PC-3 (cell line): ENCODE measurements around the gene PDGFD. TPM values are rescaled to one million over a fixed set of nuclear protein-coding genes. Genes with fewer than 3 reads are reported as not detected.
A peak's percentile ranks its signal among the peaks of the same experiment; 100 is the strongest.

Experiments
- ATAC-seq: fragments of 200-7000 bp; cut with Tn5 transposase; 2 replicates; pipeline ENCODE4 v1.9.1; 2020; ENCODE audit warnings: mild to moderate bottlenecking, moderate library complexity
- BruUV-seq: library from RNA; stranded (reverse); fragments of 400-500 nt; replicated peaks from 2 replicates; lab custom pipeline; 2021; lab: Mats Ljungman, UMichigan
- CTCF ChIA-PET: fragments of 300-600 bp; sonication (Branson Sonifier 250); formaldehyde crosslinking; loops from one replicate; lab custom pipeline; 2022; ENCODE audit warnings: antibody characterized with exemption; lab: Charles Lee
- POLR2A ChIA-PET: fragments of 300-600 bp; sonication (Branson Sonifier 250); formaldehyde crosslinking; loops from one replicate; lab custom pipeline; 2022; ENCODE audit warnings: antibody characterized with exemption; ENCODE audit not compliant: unreplicated experiment; lab: Charles Lee
- DNase-seq: peaks from one replicate; pipeline ENCODE4 v3.0.0-alpha.2; 2015
- H2AFZ ChIP-seq: fragments of 300-600 bp; sonication (generic); 2 replicates; pipeline ENCODE4 v1.6.0; 2016; ENCODE audit warnings: antibody characterized with exemption, low read length
- H3F3A ChIP-seq: fragments of 300-600 bp; sonication (generic); one replicate; pipeline ENCODE4 v1.6.0; 2017; ENCODE audit warnings: antibody characterized with exemption, low read length, control low read depth, mild to moderate bottlenecking; ENCODE audit not compliant: unreplicated experiment
- H3K27ac ChIP-seq: fragments of 300-600 bp; sonication (generic); 2 replicates; pipeline ENCODE4 v1.5.1; 2016; ENCODE audit warnings: mild to moderate bottlenecking, low read length
- H3K27me3 ChIP-seq: fragments of 300-600 bp; sonication (generic); 2 replicates; pipeline ENCODE4 v1.6.1; 2016; ENCODE audit warnings: low read length, mixed read lengths
- H3K36me3 ChIP-seq: fragments of 300-600 bp; sonication (generic); 2 replicates; pipeline ENCODE4 v1.6.1; 2016; ENCODE audit warnings: low read depth, mixed run types, low read length, mixed read lengths
- H3K4me1 ChIP-seq: fragments of 300-600 bp; sonication (generic); 2 replicates; pipeline ENCODE4 v1.5.1; 2016; ENCODE audit warnings: low read length; ENCODE audit not compliant: insufficient read depth
- H3K4me2 ChIP-seq: fragments of 300-600 bp; sonication (generic); 2 replicates; pipeline ENCODE4 v1.6.0; 2016; ENCODE audit warnings: low read length
- H3K4me3 ChIP-seq: fragments of 300-600 bp; sonication (generic); 2 replicates; pipeline ENCODE4 v1.5.1; 2016; ENCODE audit warnings: mild to moderate bottlenecking, low read length, mixed read lengths
- H3K79me2 ChIP-seq: fragments of 300-600 bp; sonication (generic); 2 replicates; pipeline ENCODE4 v1.6.1; 2017; ENCODE audit warnings: low read length, mixed read lengths
- H3K9ac ChIP-seq: fragments of 300-600 bp; sonication (generic); 2 replicates; pipeline ENCODE4 v1.6.0; 2016; ENCODE audit warnings: mild to moderate bottlenecking, low read length
- H3K9me2 ChIP-seq: fragments of 300-600 bp; sonication (generic); replicated peaks from 2 replicates; pipeline ENCODE4 v1.6.1; 2016; ENCODE audit warnings: mixed run types, low read length, mixed read lengths
- H3K9me3 ChIP-seq: fragments of 300-600 bp; sonication (generic); 2 replicates; pipeline ENCODE4 v1.6.1; 2016; ENCODE audit warnings: low read length, mixed read lengths
- H4K20me1 ChIP-seq: fragments of 300-600 bp; sonication (generic); 2 replicates; pipeline ENCODE4 v1.6.1; 2016; ENCODE audit warnings: low read length, mixed read lengths
- EZH2 ChIP-seq: fragments of 300-600 bp; sonication (generic); IDR thresholded peaks from one replicate; pipeline ENCODE4 v1.6.1; 2017; ENCODE audit warnings: antibody characterized with exemption, mild to moderate bottlenecking, low read length; ENCODE audit not compliant: unreplicated experiment
- EZH2phosphoT487 ChIP-seq: fragments of 300-600 bp; sonication (generic); IDR thresholded peaks from 2 replicates; pipeline ENCODE4 v1.6.1; 2018; ENCODE audit warnings: mild to moderate bottlenecking, antibody characterized with exemption, low read length, borderline replicate concordance
- intact Hi-C: fragments of 100-400 bp; cut with micrococcal nuclease; formaldehyde crosslinking; loops from 2 replicates; pipeline ENCODE4 v1.9.0; 2023
- total RNA-seq: library from RNA; depleted of rRNA; stranded (reverse); fragments of >200 nt; gene quantifications from 2 replicates; pipeline ENCODE4 v1.2.3, GENCODE V29; 2014
- TF ChIP-seq, protein P1 (sequence below): fragments of 300-600 bp; sonication (generic); conservative IDR thresholded peaks from 2 replicates; pipeline ENCODE4 v1.5.1; 2017; ENCODE audit warnings: antibody characterized with exemption, low read depth, mild to moderate bottlenecking, low read length

The PDGFD gene
- total RNA-seq, 1 experiment from 2014 or later: 5.0 TPM

DNA sequence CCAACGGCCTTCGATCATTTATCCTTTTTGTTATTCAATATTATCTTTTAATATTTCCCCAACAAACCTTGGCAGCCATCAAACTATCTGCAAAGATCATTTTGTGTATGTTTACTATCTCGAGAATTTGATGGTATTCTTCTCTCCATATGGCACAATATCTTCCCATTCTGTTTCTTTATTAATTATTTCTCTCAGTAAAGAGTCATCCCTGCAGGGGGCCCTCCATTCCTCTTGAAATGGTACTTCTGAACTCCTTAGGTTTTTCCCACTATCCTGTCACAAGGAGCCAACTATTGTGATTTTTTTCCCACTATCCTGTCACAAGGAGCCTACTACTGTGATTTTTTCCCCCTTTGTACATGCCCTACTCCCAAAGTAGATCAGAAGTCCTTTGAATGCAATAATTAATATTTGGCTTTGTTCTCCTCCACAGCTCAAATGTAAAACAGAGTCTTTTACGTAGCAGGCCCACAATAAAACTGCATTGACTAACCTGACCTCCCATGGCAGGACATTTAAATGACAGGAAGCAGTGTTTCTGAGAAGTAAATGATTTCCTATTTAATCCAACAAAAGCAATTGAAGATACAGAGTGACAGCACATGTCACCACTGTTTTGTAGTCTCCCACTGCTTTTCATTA, 43.3 kb downstream of the PDGFD start:
- no peak overlapping the region for H2AFZ ChIP-seq
- intact Hi-C loops: no loop called here
- BruUV-seq: no TSS peak

DNA sequence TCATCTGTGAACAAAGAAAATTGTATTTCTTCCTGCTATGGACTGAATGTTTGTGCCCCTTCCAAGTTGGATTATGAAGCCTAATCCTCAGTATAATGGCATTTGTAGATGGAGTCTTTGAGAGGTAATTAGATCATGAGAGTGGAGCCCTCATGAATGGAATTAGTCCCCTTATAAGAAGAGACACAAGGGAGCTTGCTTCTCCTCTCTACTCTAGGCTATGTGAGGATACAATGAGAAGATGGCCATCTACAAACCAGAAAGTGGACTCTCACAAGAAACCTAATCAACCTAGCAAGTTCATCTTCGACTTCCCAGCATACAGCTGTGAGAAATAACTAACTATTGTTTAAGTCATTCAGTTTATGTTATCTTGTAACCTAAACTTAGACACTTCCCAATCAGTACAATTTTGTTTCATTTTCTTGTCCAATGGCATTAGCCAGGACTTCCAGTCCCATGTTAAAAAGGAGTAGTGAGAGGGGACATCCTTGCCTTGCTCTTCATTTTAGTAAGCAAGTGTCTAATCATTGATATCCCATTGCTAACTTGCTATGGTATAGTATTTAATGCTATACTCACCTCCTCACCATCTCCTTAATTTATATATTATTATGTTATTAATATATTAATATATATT, 45.7 kb downstream of the PDGFD start:
- H3K27me3 ChIP-seq: no peaks in the 10 kb centered on the region
- POLR2A ChIA-PET: no interaction called here
- intact Hi-C loops: no loop called here
- BruUV-seq: no TSS peak
- ATAC-seq (no peak), DNase-seq (no peak)
- TF ChIP-seq EZH2phosphoT487: no peak
- TF ChIP-seq EZH2: no peak
- TF ChIP-seq, protein P1, sequence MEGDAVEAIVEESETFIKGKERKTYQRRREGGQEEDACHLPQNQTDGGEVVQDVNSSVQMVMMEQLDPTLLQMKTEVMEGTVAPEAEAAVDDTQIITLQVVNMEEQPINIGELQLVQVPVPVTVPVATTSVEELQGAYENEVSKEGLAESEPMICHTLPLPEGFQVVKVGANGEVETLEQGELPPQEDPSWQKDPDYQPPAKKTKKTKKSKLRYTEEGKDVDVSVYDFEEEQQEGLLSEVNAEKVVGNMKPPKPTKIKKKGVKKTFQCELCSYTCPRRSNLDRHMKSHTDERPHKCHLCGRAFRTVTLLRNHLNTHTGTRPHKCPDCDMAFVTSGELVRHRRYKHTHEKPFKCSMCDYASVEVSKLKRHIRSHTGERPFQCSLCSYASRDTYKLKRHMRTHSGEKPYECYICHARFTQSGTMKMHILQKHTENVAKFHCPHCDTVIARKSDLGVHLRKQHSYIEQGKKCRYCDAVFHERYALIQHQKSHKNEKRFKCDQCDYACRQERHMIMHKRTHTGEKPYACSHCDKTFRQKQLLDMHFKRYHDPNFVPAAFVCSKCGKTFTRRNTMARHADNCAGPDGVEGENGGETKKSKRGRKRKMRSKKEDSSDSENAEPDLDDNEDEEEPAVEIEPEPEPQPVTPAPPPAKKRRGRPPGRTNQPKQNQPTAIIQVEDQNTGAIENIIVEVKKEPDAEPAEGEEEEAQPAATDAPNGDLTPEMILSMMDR: no peak
- H3K36me3 ChIP-seq: no peaks in the 10 kb centered on the region
- no peak overlapping the region for H3K4me3 ChIP-seq
- no peaks in the 10 kb centered on the region for H4K20me1 ChIP-seq
- no peaks in the 10 kb centered on the region for H3K9me3 ChIP-seq
- H3K4me2 ChIP-seq: no peak overlapping the region
- no peaks in the 10 kb centered on the region for H3F3A ChIP-seq
- no peak overlapping the region for H3K9ac ChIP-seq
- H2AFZ ChIP-seq: no peak overlapping the region
- H3K9me2 ChIP-seq: no peaks in the 10 kb centered on the region
- H3K27ac ChIP-seq: no peak overlapping the region
- CTCF ChIA-PET: no interaction called here
- no peaks in the 10 kb centered on the region for H3K4me1 ChIP-seq
- no peaks in the 10 kb centered on the region for H3K79me2 ChIP-seq

More for the DNA sequence above, 43.3 kb downstream of the PDGFD start:
- Histone ChIP-seq H3K9me2 (no peaks in the 10 kb centered on the region), H3K4me1 (no peaks in the 10 kb centered on the region), H3K27me3 (no peaks in the 10 kb centered on the region), H3K36me3 (no peaks in the 10 kb centered on the region), H3K9ac (no peak overlapping the region), H3K9me3 (no peaks in the 10 kb centered on the region), H3K27ac (no peak overlapping the region), H3K79me2 (no peaks in the 10 kb centered on the region), H4K20me1 (no peaks in the 10 kb centered on the region), H3K4me2 (no peak overlapping the region), H3K4me3 (no peak overlapping the region), H3F3A (no peaks in the 10 kb centered on the region)
- ChIA-PET POLR2A (no interaction called here), CTCF (no interaction called here)
- DNase-seq (no peak), ATAC-seq (peak; percentile 53)
- no peak for TF ChIP-seq EZH2phosphoT487
- TF ChIP-seq, protein P1: peak; percentile 35

DNA sequence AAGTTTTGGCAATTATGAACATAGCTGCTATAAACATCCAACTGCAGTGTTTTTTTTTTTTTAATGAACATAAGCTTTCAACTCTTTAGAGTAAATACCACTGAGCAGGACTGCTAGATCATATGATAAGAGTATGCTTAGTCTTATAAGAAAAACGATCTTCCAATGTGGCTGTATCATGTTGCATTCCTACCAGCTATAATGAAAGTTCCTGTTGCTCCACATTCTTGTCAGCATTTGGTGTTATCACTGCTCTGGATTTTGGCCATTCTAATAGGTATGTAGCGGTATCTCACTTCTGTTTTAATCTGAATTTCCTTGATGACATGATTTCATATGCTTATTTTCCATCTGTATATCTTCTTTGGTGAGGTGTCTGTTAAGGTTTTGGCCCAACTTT, 50.4 kb downstream of the PDGFD start:
- Histone ChIP-seq H4K20me1 (no peaks in the 10 kb centered on the region), H3K27ac (no peak overlapping the region), H3K27me3 (no peaks in the 10 kb centered on the region), H3K9ac (no peak overlapping the region), H3K4me3 (no peak overlapping the region), H2AFZ (no peak overlapping the region), H3K4me1 (no peaks in the 10 kb centered on the region), H3K9me2 (no peaks in the 10 kb centered on the region), H3K9me3 (no peaks in the 10 kb centered on the region), H3F3A (no peaks in the 10 kb centered on the region), H3K36me3 (no peaks in the 10 kb centered on the region), H3K79me2 (no peaks in the 10 kb centered on the region), H3K4me2 (no peak overlapping the region)
- intact Hi-C loops: no loop called here
- no TSS peak for BruUV-seq
- ChIA-PET POLR2A (no interaction called here), CTCF (no interaction called here)
- TF ChIP-seq, protein P1: no peak
- TF ChIP-seq EZH2phosphoT487: no peak
- no peak for TF ChIP-seq EZH2
- DNase-seq (no peak), ATAC-seq (no peak)
